SK-N-SH (cell line): Measurements from ENCODE around the gene AKR1E2.

Source experiments
- POLR2AphosphoS5 ChIP-seq: IDR thresholded peaks from 2 replicates; pipeline ENCODE4 v1.6.1; 2012; ENCODE audit warnings: low read depth, low read length
- TAF1 ChIP-seq: IDR thresholded peaks from 2 replicates; pipeline ENCODE4 v1.6.1; 2012; ENCODE audit warnings: low read depth, mild to moderate bottlenecking, low read length, moderate library complexity, borderline replicate concordance

DNA sequence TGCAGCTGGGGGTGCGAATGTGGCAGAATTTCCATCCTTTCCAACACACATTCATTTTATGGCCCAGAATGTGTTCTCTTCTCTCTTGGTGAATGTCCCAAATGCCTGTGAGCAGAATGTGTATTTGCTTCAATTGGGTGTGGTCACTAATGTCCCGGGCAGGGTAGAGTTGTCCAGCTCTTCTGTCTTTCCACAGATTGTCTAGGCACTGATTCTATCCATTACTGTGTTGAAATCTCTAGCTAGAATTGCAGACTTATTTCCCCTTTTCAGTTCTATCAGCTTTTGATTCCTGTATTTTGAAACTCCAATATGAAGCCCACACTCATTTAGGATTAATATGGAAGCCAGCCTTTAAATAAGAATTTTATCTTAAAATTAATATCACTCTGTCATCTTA, 14.0 kb upstream of the AKR1E2 start:
- no peak for TF ChIP-seq POLR2AphosphoS5
- TF ChIP-seq TAF1: no peak
